GM19372 (cell line): ENCODE measurements around the gene CERKL.

Experiments used
- ATAC-seq: cut with Tn5 transposase; IDR thresholded peaks from one replicate; pipeline ENCODE4 v1.9.1; 2021; ENCODE audit warnings: mild to moderate bottlenecking, low read depth, moderate library complexity; ENCODE audit not compliant: unreplicated experiment

The CERKL gene

GRCh38 chr2:181585732-181586131, 71.2 kb downstream of the CERKL start:
- ATAC-seq, result no peak

- no peak for ATAC-seq
Measured at GRCh38 chr2:181581534-181581933, 75.4 kb downstream of the CERKL start.

GRCh38 chr2:181578829-181579228, 78.1 kb downstream of the CERKL start:
- peak; percentile 40 for ATAC-seq

- ATAC-seq, result no peak
Measured at GRCh38 chr2:181576431-181576830, 80.5 kb downstream of the CERKL start.

GRCh38 chr2:181575650-181576025, 81.3 kb downstream of the CERKL start:
- no peak for ATAC-seq

- ATAC-seq, result no peak
Measured at GRCh38 chr2:181575024-181575649, 81.8 kb downstream of the CERKL start.

- ATAC-seq, result no peak
Measured at GRCh38 chr2:181574321-181574720, 82.6 kb downstream of the CERKL start.

GRCh38 chr2:181573140-181573736, 83.7 kb downstream of the CERKL start:
- ATAC-seq, result no peak

GRCh38 chr2:181570833-181571661, 85.9 kb downstream of the CERKL start:
- ATAC-seq, result no peak

- no peak for ATAC-seq
Measured at GRCh38 chr2:181570059-181570458, 86.8 kb downstream of the CERKL start.

- ATAC-seq, result no peak
Measured at GRCh38 chr2:181566334-181567032, 90.4 kb downstream of the CERKL start.

- ATAC-seq, result no peak
Measured at GRCh38 chr2:181563101-181563692, 93.7 kb downstream of the CERKL start.

GRCh38 chr2:181558371-181558770, 98.5 kb downstream of the CERKL start:
- ATAC-seq, result no peak

- ATAC-seq, result no peak
Measured at GRCh38 chr2:181554061-181554830, 102.7 kb downstream of the CERKL start.

- ATAC-seq, result no peak
Measured at GRCh38 chr2:181553244-181553643, 103.7 kb downstream of the CERKL start.

- no peak for ATAC-seq
Measured at GRCh38 chr2:181552808-181553207, 104.1 kb downstream of the CERKL start.

GRCh38 chr2:181546086-181546485, 110.8 kb downstream of the CERKL start:
- ATAC-seq, result no peak

GRCh38 chr2:181542170-181542569, 114.7 kb downstream of the CERKL start:
- ATAC-seq, result no peak

- ATAC-seq, result no peak
Measured at GRCh38 chr2:181540421-181540820, 116.5 kb downstream of the CERKL start.

GRCh38 chr2:181536730-181537129, 120.2 kb downstream of the CERKL start:
- ATAC-seq, result no peak
